Nephron (organoid): ENCODE data around the gene TRAPPC12.

Experiments
- H3K27ac Mint-ChIP-seq, 3 experiments: 2 replicates each; pipeline ENCODE4 v1.8.0; 2020; ENCODE audit warnings: mixed read lengths in 3 of 3, mild to moderate bottlenecking in 2 of 3, moderate library complexity in 1 of 3
- H3K27me3 Mint-ChIP-seq: 2 replicates; pipeline ENCODE4 v1.8.0; 2021; ENCODE audit warnings: low read depth, mild to moderate bottlenecking, moderate library complexity, mixed read lengths
- H3K36me3 Mint-ChIP-seq: 2 replicates; pipeline ENCODE4 v1.8.0; 2020; ENCODE audit warnings: low read depth, mixed read lengths
- H3K4me1 Mint-ChIP-seq: 2 replicates; pipeline ENCODE4 v1.8.0; 2020; ENCODE audit warnings: mixed read lengths
- H3K4me3 Mint-ChIP-seq, 3 experiments: 2 replicates each; pipeline ENCODE4 v1.8.0; 2020; ENCODE audit warnings: mild to moderate bottlenecking in 3 of 3, mixed read lengths in 3 of 3, moderate library complexity in 2 of 3
- H3K9me3 Mint-ChIP-seq: 2 replicates; pipeline ENCODE4 v1.8.0; 2020; ENCODE audit warnings: mixed read lengths
- TF ChIP-seq, protein P1 (sequence below), 3 experiments: fragments of 200-600 bp; sonication (generic); IDR thresholded peaks; one replicate each; pipeline ENCODE4 v1.5.0; 2021; ENCODE audit warnings: antibody characterized with exemption in 3 of 3; ENCODE audit not compliant: unreplicated experiment in 3 of 3

The TRAPPC12 gene

DNA sequence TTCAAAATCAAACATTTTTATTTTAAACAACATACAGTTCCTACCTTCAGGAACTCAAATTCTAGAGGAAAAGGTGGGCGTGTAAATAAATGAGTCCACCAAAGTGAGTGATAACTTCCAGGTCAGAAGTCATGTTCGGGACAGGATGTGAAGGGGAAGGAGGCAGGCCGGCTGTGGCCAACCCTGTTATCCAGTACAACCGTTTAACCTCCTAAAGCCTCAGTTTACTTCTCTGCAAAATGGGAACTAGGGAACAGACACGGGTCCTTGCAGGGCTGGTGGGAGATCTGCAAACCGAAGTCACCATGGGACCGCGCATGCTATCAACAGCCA, 2.2 kb upstream of the TRAPPC12 start:
- Mint-ChIP-seq H3K36me3 (peaks cover 19% of the 10 kb centered on the region), H3K4me3 (peak overlapping the region; percentile 94 to 99 (median 94)), H3K4me1 (peaks cover 38% of the 10 kb centered on the region), H3K27me3 (no peaks in the 10 kb centered on the region), H3K27ac (peak overlapping the region; percentile 79 to 89 (median 86)), H3K9me3 (no peaks in the 10 kb centered on the region)
- TF ChIP-seq, protein P1, sequence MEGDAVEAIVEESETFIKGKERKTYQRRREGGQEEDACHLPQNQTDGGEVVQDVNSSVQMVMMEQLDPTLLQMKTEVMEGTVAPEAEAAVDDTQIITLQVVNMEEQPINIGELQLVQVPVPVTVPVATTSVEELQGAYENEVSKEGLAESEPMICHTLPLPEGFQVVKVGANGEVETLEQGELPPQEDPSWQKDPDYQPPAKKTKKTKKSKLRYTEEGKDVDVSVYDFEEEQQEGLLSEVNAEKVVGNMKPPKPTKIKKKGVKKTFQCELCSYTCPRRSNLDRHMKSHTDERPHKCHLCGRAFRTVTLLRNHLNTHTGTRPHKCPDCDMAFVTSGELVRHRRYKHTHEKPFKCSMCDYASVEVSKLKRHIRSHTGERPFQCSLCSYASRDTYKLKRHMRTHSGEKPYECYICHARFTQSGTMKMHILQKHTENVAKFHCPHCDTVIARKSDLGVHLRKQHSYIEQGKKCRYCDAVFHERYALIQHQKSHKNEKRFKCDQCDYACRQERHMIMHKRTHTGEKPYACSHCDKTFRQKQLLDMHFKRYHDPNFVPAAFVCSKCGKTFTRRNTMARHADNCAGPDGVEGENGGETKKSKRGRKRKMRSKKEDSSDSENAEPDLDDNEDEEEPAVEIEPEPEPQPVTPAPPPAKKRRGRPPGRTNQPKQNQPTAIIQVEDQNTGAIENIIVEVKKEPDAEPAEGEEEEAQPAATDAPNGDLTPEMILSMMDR (IDR thresholded peaks at IDR 0.05; ENCODE audit: unreplicated experiment in 3 of 3) = no peak

DNA sequence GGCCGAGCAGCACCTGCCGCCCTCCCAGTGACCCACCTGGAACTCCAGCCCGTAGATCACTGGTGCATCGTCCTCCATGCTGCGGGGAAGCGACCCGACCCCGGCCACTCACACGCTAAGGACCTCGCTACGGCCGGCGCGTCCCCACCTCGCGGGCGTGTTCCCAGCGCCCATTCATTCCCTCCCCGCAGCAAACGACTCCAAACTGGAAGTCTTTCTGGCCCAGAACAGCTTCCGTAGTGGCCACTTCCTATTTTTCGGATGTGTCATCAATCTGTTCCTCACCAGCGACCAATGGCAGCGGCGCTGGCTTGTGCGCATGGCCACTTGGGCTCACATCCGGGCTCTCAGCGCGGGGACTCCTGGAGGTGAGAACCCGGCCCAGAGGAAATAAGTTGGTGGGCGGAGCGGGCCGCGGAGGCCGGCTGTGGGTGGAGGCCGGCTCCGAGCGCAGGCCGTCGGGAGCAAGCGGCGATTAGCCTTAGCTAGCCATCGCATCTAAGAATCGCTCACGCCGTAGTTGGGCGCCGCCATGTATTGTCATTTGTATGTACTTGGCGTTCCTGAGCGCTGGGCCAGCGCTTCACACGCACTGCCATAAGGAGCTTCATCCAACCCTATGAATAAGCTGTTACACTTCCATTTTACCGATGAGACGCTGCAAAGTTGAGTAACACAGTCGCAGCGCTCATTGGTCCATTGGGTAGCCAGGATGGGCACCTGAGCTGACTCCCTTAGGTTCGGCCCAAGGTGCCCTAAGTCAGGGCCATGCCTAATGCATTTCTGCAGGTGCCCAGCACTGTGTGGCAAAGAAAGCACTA, 1.7 kb upstream of the TRAPPC12 start, which contains the start of gene EIPR1:
Gene EIPR1 (minus strand): TSS at position 207 of the 821 bp plus-strand sequence. CDS start 129 bp downstream, at position 78.
- TF ChIP-seq, protein P1 (IDR thresholded peaks at IDR 0.05; ENCODE audit: unreplicated experiment in 3 of 3) = no peak
- peak within 1 kb of the TSS; percentile 79 to 89 (median 86) for H3K27ac Mint-ChIP-seq
- H3K9me3 Mint-ChIP-seq = no peaks in the 10 kb centered on the region
- no peaks in the 10 kb centered on the region for H3K27me3 Mint-ChIP-seq
- peaks cover 23% of the 10 kb centered on the region for H3K36me3 Mint-ChIP-seq
- H3K4me3 Mint-ChIP-seq = peak within 1 kb of the TSS; percentile 94 to 99 (median 94)
- peaks cover 38% of the 10 kb centered on the region for H3K4me1 Mint-ChIP-seq

DNA sequence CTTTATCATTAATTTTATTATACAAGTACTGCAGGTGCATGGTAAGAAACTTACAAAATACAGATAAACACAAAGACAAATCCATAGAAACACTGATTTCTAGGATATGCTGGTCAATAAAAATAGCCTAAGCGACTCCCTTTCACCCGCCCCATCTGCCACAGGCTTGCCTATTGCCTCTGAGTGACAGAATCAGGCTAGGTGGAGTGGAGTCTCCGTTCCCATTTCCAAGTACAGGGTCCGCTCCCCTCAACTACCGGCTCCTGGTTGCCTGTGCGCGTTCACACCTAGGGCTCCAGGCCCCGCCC, 201 bp upstream of the TRAPPC12 start:
- H3K36me3 Mint-ChIP-seq = peaks cover 29% of the 10 kb centered on the region
- TF ChIP-seq, protein P1 (IDR thresholded peaks at IDR 0.05; ENCODE audit: unreplicated experiment in 3 of 3) = no peak
- no peaks in the 10 kb centered on the region for H3K27me3 Mint-ChIP-seq
- peaks cover 38% of the 10 kb centered on the region for H3K4me1 Mint-ChIP-seq
- H3K9me3 Mint-ChIP-seq = no peaks in the 10 kb centered on the region
- peak overlapping the region; percentile 79 to 97 (median 89) for H3K27ac Mint-ChIP-seq
- H3K4me3 Mint-ChIP-seq = peak overlapping the region; percentile 94 to 99 (median 94)

DNA sequence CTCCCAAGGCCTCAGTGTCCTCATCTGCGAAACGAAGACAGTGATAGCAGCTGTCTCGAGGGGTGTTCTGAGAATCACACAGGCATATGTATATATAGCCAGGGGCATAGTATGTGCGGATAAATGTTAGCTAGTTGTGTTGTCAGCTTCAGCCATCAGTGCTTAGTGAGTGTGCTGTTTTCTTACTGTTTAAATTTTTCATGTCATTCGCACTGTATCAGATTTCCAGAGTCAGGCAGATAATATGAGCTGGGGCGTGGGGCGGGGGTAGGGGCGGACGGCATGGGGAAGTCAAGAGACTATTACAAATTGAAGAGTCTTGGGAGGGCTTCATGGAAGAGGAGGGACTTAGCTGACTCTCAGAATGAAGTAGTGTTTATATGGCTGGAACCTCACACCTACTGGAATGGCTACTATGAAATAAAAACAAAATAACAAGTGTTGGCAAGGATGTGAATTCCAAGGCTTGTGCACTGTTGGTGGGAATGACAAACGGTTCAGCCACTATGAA, 7.0 kb downstream of the TRAPPC12 start:
- TF ChIP-seq, protein P1 (IDR thresholded peaks at IDR 0.05; ENCODE audit: unreplicated experiment in 3 of 3) = no peak
- peaks cover 6% of the 10 kb centered on the region for H3K9me3 Mint-ChIP-seq
- no peaks in the 10 kb centered on the region for H3K27me3 Mint-ChIP-seq
- peak overlapping the region in 1 of 3 experiments; percentile 11 for H3K4me3 Mint-ChIP-seq
- H3K36me3 Mint-ChIP-seq = peaks cover 57% of the 10 kb centered on the region
- H3K27ac Mint-ChIP-seq = peak overlapping the region in 2 of 3 experiments; percentile 36 to 37
- H3K4me1 Mint-ChIP-seq = peaks cover 10% of the 10 kb centered on the region

DNA sequence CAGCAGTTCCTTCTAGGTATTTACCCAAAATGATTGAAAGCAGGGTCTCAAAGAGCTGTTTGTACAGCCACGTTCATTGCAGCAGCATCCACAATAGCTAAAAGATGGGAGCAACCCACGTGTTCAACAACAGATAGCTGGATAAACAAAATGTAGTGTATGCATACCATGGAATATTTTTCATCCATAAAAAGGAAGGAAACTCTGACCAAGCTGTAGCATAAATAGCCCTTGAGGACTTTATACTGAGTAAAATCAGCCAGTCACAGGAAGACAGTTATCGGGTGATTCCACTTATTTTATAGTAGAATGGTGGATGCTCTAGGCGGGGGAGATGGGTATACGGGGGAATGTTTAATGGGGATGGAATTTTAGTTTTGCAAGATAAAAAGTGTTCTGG, 7.5 kb downstream of the TRAPPC12 start:
- Mint-ChIP-seq H3K4me1 (peaks cover 6% of the 10 kb centered on the region), H3K36me3 (peaks cover 58% of the 10 kb centered on the region), H3K27ac (peak overlapping the region in 1 of 3 experiments; percentile 35), H3K9me3 (peaks cover 7% of the 10 kb centered on the region), H3K27me3 (no peaks in the 10 kb centered on the region), H3K4me3 (no peak overlapping the region)
- TF ChIP-seq, protein P1 (IDR thresholded peaks at IDR 0.05; ENCODE audit: unreplicated experiment in 3 of 3) = no peak
